ENCODE results near the gene TEX35. TPM values are rescaled to one million over a fixed set of nuclear protein-coding genes. Genes with fewer than 3 reads are reported as not detected.
A peak's percentile ranks its signal among the peaks of the same experiment; 100 is the strongest.

TEX35 gene
- total and polyA plus RNA-seq, 3 donors from 2014 or later, result 32.1 to 131 (median 69.9) TPM

DNA sequence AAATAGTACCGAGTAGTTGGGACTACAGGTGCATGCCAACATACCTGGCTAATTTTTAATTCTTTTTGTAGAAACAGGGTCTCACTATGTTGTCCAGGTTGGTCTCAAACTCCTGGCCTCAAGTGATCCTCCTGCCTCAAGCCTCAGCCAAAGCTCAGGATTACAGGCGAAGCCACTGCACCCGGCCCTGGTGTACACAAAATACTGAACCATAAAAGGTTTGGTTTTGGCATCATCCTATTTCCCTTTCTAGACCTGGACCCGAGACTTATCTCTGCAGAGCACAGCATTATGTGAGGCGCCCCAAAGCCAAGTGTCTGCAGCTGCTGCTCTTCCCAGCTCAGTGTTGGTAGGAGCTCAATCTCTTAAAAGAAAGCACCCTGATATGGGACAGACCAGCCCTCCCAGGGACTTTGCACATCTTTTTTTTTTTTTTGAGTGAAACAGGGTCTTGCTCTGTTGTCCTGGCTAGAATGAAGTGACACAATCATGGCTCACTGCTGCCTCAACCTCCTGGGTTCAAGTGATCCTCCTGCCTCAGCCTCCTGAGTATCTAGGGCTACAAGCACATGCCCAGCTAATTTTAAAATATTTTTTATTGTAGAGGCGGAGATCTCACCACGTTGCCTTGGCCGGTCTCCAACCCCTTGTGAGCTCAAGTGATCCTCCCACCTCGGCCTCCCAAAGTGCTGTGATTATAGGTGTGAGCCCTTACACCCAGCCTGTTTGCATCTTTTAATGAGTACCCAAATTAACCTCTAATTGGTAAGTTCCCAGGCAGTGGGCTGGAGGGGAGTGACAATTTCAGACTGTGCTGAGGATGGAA, 20.4 kb downstream of the TEX35 start:
- WGBS, 2 donors, result 71 to 74% methylated on average over 9 of the region's 9 CpGs
- no peak for TF ChIP-seq POLR2A (IDR thresholded peaks at IDR 0.05)
- TF ChIP-seq, protein P1, sequence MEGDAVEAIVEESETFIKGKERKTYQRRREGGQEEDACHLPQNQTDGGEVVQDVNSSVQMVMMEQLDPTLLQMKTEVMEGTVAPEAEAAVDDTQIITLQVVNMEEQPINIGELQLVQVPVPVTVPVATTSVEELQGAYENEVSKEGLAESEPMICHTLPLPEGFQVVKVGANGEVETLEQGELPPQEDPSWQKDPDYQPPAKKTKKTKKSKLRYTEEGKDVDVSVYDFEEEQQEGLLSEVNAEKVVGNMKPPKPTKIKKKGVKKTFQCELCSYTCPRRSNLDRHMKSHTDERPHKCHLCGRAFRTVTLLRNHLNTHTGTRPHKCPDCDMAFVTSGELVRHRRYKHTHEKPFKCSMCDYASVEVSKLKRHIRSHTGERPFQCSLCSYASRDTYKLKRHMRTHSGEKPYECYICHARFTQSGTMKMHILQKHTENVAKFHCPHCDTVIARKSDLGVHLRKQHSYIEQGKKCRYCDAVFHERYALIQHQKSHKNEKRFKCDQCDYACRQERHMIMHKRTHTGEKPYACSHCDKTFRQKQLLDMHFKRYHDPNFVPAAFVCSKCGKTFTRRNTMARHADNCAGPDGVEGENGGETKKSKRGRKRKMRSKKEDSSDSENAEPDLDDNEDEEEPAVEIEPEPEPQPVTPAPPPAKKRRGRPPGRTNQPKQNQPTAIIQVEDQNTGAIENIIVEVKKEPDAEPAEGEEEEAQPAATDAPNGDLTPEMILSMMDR (IDR thresholded peaks at IDR 0.05), result no peak
- no peaks in the 10 kb centered on the region for H3K27me3 ChIP-seq
- H3K27ac ChIP-seq, result no peak overlapping the region
- H3K4me1 ChIP-seq, result no peaks in the 10 kb centered on the region
- H3K4me3 ChIP-seq, result no peak overlapping the region
- DNase-seq, result no peak
- H3K36me3 ChIP-seq (ENCODE audit: low read depth, missing control alignments), result no peaks in the 10 kb centered on the region
- intact Hi-C loops (cut with DNase I; ENCODE audit: low total_unique reads), result loop anchor here (10.0 kb wide), 1 partner anchor 471 kb away; no protein-coding TSS in a partner anchor
- H3K9me3 ChIP-seq, result no peaks in the 10 kb centered on the region

DNA sequence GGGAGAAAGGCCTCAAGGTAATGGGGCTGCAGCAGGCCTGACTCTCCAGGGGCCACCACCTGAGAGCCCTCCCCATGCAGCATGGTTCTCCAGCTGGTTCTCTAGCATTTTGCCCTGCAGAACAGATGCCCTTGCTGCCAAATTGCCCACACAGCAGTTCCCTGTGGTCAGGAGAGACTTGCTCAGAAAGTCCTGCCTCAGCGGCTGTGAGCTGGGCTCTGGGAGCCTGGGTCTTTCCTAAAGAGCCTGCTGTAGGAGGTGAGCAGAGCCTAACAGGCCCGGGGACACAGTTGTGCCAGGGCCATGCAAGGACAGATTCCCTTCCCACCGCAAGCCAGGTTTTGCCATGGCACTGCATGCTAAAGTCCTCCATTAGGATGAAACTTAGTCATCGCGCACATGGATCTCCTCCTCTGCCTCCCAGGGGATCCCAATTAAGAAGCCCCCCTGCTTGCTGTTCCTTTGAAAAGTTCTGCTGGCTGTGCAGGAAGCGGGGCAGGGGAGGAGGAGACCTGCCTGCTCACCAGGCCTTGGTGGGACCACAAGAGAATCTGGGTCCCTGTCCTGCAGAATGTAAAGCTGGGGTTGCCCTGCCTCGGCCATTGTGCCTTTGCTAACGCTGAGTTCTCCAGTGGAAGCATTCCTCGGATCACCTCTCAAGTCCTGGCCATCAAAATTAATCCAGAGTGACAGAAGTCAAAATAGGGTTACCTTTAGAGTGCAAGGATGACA, 21.4 kb downstream of the TEX35 start:
- no peak for DNase-seq
- WGBS, 2 donors, result 95 to 96% methylated on average over 9 of the region's 9 CpGs
- Histone ChIP-seq H3K36me3 (ENCODE audit: low read depth, missing control alignments) (no peaks in the 10 kb centered on the region), H3K4me3 (no peak overlapping the region), H3K27ac (no peak overlapping the region), H3K27me3 (no peaks in the 10 kb centered on the region), H3K4me1 (no peaks in the 10 kb centered on the region), H3K9me3 (no peaks in the 10 kb centered on the region)
- intact Hi-C loops (cut with DNase I; ENCODE audit: low total_unique reads), result loop anchor here (10.0 kb wide), 1 partner anchor 470 kb away; no protein-coding TSS in a partner anchor
- TF ChIP-seq, protein P1 (IDR thresholded peaks at IDR 0.05), result no peak
- TF ChIP-seq POLR2A (IDR thresholded peaks at IDR 0.05), result no peak

DNA sequence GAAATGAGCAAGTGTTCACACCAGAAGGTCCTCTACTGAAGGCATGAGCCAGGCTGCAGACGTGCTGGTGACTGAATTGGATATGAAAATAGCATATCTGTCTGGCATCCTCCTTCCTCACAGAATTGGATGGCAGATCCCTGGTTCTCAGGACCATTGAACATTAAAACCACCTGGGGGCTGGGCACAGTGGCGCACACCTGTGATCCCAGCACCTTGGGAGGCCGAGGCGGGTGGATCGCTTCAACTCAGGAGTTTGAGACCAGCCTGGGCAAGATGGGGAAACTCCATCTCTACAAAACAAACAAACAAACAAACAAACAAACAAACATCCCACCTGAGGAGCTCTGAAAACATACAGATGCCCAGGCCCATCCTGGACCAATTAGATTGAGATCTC, 23.4 kb downstream of the TEX35 start:
- intact Hi-C loops (cut with DNase I; ENCODE audit: low total_unique reads), result loop anchor here (10.0 kb wide), 1 partner anchor 468 kb away; no protein-coding TSS in a partner anchor
- TF ChIP-seq POLR2A (IDR thresholded peaks at IDR 0.05), result no peak
- TF ChIP-seq, protein P1 (IDR thresholded peaks at IDR 0.05), result no peak
- H3K27me3 ChIP-seq, result no peaks in the 10 kb centered on the region
- no peak overlapping the region for H3K4me3 ChIP-seq
- DNase-seq, result no peak
- WGBS, 2 donors, result 93 to 94% methylated on average over 5 of the region's 5 CpGs
- H3K4me1 ChIP-seq, result no peaks in the 10 kb centered on the region
- no peaks in the 10 kb centered on the region for H3K9me3 ChIP-seq
- H3K27ac ChIP-seq, result no peak overlapping the region
- H3K36me3 ChIP-seq (ENCODE audit: low read depth, missing control alignments), result no peaks in the 10 kb centered on the region

DNA sequence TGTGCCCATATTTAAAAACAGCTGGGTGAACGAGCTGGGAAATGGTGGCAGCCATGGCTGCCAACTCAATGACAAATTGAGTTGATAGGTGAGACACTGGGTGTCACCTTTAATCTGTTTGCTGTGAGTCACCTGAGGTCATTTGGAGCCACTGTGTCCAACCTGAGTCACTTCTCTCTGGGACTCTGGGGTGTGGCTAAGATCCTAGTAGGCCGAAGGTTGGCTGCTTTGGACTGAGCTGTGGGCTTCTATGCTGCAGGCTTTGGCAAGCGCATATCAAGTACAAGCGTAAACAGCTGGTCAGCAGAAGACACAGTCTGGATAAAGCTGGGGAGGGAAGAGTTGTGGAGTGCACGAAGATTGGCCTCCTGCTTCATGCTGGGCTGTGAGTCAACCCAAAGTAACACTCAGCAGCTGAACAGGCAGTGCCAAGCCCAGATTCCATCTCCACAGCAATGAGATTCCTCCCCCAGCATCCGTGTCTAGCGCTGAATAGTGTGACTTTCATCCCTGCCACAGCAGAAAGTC, 24.0 kb downstream of the TEX35 start:
- intact Hi-C loops (cut with DNase I; ENCODE audit: low total_unique reads), result loop anchor here (10.0 kb wide), 1 partner anchor 468 kb away; no protein-coding TSS in a partner anchor
- H3K27ac ChIP-seq, result no peak overlapping the region
- peak; percentile 52 for DNase-seq

More for the DNA sequence above, 24.0 kb downstream of the TEX35 start:
- no peaks in the 10 kb centered on the region for H3K4me1 ChIP-seq
- no peaks in the 10 kb centered on the region for H3K27me3 ChIP-seq
- no peaks in the 10 kb centered on the region for H3K9me3 ChIP-seq
- 56 to 62% methylated on average over 6 to 7 of the region's 7 CpGs for whole genome bisulfite sequencing, 2 donors
- H3K36me3 ChIP-seq (ENCODE audit: low read depth, missing control alignments), result no peaks in the 10 kb centered on the region
- TF ChIP-seq, protein P1 (IDR thresholded peaks at IDR 0.05), result no peak
- no peak for TF ChIP-seq POLR2A (IDR thresholded peaks at IDR 0.05)
- H3K4me3 ChIP-seq, result no peak overlapping the region

Measured in testis (tissue), 3 donors.